ENCODE data around the gene PFDN6.
A peak's percentile ranks its signal among the peaks of the same experiment; 100 is the strongest.

The PFDN6 gene

DNA sequence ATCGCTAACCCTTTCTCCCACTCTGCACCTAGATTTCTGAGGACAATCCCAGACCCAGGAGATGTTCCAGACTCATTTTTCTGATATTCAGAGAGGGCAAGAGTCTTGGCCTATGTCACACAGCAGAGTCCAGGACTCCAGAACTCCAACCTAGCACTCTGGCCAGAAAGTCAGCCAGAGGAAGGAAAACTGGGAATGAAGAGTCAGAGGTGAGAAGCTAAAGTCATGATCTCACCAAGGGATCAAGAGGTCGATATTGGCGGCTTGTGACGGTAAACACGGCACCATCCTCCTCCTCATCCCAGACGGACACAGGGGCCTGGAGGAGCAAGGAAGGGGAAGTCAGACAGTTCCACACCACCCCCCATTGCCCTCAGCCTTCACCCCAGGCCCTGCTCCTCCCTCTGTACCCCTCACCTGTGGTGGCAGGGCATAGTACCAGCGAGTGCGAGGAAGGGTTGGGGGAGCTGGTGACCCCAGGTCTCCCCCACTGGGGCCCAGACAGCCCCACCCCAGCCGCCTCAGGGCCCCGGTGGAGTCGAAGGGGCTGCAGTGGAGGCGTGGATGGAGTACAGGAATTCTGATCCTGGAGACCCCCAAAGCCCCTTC lies 7.5 kb downstream of the PFDN6 start:
- DNase-seq: no peak

DNA sequence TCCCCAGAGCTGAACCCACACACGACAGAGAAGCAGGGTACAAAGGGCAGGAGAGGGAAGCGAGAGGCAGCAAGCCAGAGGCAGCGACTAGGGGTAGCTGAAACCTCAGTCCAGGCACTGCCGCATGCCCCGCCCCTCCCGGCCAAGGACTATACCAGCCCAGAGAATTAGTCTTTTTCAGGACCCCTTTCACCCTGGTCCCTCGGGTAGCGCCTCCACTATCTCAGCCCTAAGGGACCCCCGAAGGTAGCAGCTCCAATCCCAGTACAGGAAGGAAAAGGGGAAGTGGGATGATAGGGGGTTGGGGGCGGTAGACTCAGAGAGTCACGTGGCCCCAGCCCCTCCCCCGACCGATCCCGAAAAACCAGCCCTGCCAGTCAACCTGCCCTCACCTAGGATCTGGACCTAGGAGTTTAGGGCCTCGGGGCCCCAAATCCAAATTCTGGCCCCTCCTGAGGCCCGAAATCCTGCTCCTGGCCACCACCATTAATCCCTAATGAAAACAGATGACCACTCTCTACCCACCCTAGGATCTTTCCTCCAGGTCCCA lies 8.1 kb downstream of the PFDN6 start:
- no peak for DNase-seq

DNA sequence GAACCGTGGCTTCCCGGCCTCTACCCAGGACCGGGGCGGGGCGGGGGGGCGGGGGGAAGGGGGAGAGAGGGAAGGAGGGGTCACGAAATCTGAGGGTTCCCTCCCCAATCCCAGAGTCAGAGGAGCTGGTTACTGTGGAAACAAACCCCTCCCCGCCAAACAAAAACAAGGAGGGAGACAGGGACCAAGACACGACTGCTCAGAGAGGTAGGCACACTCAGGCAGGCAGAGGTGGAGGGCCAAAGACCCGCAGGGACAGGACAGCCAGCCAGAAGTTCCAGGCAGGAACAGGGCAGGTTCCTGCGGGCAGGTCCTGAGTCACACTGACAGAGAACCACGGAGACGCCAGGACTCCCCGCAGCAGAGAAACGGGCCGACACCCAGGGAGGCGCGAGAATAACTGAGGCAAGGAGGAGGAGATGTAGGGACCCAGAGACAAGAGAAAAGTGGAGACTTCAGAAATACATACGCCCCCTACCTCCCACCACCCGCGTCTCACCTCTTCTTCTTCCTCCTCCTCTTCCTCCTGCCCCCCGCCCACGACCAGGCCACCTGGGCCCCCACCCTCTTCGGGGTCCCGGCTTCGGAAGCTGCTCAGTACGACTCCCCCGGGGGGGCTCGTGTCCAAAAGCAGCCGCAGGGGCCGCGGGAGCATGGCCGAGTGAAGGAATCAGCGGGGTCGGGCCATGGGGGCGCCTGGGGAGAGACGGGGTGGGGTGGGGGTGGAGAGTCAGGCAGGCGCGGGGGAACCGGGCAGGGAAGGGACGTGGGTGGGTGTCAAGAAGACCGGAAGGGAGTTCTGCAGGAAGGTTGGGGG lies 8.8 kb downstream of the PFDN6 start:
- peak in 1 of 4 experiments; percentile 35 for DNase-seq

DNA sequence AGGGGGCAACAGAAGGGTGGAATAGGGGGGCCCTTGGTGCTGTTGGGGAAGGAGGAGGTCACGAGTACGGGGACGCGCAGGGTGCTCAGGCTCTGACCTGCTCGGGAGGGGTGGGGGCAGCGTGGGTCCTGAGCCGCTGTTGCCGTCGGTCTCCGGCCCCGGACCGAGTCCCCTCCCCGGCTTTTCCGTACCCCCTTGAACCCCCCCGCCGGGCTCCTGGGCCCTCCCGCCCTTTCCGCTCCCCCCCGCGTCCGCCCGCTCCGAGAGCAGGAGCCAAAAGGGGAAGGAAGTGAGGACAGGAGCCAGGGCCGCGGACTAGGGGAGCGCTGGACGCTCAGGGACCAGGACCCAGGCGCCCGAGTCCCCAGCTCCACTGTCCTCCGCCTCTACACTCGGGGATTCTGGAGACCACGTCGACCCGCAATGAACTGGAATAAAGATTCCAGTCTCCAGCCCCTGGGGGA lies 9.4 kb downstream of the PFDN6 start, which contains the start of gene RGL2:
TSS of gene RGL2 (minus strand) at position 170 of the 464 bp plus-strand sequence. CDS start 332 bp downstream, outside the sequence.
- peak in 2 of 4 experiments; percentile 60 to 61 for DNase-seq

DNA sequence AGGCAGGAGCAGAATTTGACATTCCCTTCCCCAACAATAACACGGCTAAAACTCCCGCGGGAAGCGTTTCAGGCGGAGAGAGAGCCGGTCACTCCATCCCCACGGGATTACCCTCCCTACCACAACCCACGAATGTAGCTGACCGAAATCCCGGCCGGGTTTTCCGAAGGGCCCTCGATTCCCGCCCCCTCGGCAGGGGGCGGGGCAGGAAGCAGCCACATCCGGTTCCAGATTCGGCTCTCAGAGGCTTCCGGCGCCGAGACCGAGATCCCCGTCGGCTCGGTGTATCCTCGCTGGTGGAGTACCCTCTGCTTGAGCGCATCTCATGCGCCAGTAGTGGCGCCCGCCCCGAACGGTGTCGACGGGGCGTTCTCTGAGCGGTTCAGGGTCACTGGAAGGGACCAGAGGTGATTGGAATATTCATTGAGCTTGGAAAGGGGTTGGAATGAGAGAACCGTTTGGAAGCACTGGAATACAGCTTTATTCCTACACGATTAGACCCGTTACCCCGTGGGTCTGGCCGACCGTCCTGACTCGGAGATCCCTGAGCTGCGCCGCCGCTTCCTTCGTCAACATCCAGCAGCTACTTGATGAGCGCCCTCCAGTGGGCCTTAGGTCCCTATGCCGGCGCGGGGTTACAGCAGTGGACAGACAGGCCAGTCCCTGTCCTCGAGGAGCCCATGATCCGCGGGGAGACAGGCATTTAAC lies 10.0 kb downstream of the PFDN6 start:
- DNase-seq: peak; percentile 77 to 91 (median 89)

DNA sequence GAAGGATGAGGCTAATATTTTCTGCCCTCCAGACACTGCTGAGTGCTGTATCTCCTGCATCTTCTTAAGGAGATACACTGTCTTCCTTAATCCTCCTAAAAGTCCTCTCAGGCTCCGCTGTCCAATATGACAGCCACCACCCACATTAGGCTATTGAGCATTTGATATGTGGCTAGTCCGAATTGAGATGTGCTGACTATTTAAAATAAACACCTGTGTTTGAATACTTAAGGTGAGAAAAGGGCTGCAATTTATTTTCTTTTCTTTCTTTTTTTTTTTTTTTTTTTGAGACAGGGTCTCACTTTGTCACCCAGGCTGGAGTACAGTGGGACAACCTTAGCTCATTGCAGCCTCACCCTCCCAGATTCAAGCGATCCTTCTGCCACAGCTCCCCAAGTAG lies 12.5 kb downstream of the PFDN6 start:
- no peak for DNase-seq

DNA sequence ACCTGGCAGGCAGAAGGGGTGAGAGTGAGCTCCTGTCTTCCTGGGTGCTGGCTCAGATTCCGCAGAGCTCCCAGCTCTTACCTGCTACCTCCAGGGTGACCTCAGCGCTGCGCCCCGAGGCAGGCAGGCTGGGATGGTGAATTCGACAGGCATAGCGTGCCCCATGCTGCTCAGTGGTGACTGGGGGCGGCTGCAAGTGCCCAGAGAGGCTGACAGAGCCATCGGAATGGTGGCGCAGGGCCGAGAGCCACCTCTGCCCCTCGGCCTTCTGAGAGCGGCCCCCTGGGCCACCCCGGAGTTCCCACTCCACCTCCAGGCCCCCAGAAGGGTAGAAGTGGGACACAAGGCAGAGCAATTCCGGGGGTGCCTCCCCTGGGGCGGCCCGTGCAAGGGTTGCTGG lies 14.8 kb downstream of the PFDN6 start:
- no peak for DNase-seq

DNA sequence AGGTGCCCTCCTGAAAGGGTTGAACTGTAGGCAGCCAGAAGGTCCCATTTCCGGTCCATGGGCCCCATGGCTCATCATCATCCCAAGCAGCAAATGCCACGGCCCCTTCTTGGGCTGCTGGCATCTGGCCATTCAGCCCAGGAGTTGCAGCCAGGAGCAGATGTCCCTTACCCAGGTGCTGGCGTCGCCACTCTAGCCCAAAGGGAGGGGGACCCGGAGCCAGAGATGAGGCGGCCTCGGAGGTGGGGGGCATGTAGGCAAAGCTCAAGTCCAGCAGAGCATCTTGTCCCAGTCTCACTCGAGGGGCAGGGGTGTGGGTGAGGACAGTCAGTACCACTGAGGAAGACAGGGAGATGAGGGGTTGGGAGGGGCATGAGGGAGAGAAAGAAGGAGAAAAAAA lies 15.7 kb downstream of the PFDN6 start:
- DNase-seq: no peak

DNA sequence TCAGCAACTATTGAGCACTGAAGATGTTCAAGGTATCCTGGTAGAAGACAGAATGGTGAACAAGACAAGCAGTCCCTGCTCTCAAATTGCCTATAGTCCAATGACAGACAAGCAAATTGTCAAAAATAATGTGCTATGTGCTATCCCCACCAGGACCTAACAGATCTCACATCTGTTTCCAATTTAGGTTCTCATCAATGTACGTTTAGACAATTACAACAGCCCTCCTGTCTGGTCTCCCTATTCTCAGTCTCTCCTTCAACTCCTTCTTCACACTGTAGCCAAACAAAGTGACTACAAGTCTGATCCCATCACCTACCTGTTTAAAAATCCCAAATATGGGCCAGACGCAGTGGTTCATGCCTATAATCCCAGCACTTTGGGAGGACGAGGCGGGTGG lies 17.0 kb downstream of the PFDN6 start:
- no peak for DNase-seq

DNA sequence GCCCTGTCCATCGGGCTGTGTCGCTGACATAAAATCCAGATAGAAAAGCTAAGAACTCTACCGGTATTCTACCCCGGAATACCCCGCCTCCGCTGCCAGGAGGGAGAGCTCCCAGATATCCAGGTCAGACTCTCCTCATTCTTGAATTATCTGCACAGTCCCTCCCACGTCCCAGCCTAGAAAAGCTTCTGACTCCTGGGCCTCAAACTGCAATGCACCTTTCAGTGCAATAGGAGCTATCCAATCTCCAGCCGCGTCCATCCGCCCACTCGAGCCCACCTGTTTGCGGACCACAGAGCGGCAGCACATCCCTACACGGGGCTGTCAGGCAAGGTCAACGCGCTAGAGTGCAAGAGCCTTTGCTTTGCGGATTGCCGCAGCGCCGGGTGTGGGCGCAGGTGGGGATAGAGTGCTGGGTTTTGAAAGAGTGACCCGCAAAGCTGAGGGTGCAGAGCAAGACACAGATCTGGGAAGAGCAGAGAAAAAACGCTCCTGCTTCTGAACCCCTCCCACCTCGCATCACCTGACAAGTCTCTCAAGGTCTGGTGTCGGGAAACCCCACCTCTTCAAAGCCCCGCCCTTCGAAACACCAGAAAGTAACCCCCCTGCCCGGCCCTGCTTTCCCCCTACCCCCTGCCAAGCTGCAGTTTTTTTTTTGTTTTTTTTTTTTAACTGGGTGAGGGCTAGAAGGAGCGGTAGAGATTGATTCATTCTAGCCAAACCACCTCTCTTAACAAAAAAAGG lies 23.1 kb downstream of the PFDN6 start:
- peak; percentile 20 to 76 (median 50) for DNase-seq

DNA sequence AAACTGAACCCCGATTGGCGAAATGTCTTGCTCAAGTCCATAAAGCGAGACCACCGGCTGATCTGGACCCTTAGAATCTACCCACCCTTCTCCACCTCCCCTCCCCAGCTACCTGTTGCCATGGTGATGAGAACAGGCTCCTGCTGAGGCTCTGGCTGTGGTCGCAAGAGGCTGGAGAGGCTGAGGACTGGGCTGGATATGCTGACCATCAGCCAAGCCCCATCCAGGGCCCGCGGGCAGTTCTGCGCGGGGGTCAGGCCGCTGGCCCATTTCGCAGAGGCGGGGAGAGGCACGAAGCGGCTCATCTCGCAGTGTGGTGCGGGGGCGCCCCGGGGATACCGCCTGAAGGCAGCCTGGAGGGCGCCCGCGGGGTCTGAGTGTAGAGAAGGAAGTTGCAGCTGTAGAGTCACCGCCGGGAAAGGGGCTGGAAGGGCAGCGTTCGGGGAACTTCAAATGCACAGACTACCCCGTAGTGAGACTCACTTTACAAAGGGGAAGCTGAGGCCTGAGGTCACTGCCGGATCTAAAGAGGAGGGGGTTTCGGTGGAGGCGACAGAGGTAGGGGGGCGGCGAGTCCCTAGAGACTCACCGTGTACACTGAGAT lies 23.8 kb downstream of the PFDN6 start:
- DNase-seq: peak in 1 of 4 experiments; percentile 24

DNA sequence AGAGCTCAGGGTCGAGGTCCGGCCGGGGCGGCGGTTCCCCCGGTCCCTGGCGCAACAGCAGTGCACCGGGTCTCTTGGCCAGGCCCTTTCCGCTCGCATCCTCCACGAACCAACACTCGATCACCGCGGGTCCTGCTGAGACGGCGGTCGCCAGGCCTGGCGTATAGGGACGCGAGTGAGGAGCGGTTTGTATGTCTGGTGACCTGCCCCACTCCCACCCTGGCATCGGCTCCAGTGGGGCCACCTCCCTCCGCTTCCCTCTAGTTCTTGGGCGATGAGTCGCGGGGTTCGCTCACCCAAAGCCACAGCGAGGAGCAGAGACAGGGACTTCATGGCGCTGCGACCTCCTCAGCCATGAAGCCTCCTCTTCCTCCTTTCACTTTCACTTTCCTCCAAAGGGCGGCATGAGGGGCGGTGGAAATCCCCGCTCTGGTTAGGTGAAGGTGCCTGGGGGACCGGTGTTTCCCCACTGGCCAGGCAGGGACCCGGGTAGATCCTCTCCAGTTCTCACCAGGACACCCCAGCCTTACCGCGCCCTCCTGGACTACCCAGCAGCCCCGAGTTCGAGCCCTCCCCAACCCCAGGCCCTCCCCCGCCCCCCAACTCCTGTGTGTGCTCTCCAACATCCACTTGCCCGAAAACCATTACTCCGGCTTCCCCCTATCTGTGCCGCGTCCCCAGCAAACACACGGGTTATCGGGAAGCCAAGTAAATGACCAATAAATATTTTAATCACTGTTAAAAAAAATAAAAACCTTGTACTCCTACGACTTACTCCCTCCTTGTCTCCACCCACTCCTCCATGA lies 24.5 kb downstream of the PFDN6 start, which contains the start of gene TAPBP:
TSS of gene TAPBP (minus strand) at position 370 of the 806 bp plus-strand sequence. CDS start at position 333, 37 bp downstream.
- peak; percentile 51 to 64 (median 58) for DNase-seq

DNA sequence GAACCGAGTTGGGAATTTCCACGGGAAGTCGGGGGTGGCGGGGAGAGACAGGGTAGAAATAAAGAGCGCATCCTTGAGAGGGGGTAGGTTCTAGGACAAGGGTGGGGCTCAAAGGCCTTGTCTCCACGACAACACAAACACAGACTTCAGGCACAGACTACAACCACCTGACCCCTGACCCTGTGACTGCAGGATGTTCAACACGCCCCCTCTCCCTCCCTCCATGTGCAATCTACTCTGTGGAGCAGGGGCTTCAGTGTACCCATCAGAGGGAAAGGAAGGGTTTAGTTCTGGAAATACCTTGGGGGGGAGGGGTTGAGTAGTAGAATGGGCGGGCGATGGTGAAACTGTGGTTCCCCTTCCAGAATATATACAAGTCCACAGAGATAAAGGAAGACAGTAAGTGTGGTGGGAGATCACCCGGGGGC lies 25.1 kb downstream of the PFDN6 start:
- DNase-seq: peak in 2 of 4 experiments; percentile 18 to 33

DNA sequence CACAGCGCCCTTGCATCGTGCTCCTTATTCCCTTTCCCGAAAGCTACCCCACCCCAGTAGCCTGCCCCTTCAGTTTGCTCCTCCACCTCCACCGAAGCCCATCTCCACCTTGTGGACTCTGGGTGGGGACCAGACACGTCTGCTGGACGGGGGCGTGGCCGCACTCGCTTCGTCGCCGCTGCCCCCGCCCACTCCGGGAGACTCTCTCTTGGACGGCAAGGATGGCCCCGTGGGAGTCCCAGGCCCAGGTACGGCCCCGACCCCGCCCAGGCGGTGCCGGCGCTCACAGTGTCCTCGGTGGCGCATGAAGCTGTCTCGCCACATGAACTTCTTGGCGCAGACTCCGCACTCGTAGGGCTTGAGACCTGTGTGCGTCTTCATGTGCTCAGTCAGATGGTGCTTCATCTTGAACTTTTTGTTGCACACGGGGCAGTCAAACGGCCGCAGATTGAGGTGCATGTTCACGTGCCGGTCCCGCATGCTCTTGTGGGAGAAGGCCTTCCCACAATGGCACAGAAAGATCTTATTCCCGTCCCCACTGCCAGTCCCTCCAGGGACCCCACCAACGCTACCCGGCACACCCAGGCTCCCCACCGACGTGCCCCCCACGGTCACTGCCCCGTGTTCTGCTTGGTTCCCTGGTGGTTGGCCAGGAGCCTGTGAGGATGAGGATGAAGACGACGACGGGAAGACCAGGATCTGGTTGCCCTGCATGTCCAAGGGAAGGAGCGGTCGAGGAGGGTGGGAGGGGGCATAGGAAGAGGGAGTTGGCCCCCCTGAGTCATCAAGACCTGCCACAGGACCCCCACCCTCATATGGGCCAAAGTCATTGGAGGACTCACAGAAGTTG lies 25.8 kb downstream of the PFDN6 start:
- no peak for DNase-seq

DNA sequence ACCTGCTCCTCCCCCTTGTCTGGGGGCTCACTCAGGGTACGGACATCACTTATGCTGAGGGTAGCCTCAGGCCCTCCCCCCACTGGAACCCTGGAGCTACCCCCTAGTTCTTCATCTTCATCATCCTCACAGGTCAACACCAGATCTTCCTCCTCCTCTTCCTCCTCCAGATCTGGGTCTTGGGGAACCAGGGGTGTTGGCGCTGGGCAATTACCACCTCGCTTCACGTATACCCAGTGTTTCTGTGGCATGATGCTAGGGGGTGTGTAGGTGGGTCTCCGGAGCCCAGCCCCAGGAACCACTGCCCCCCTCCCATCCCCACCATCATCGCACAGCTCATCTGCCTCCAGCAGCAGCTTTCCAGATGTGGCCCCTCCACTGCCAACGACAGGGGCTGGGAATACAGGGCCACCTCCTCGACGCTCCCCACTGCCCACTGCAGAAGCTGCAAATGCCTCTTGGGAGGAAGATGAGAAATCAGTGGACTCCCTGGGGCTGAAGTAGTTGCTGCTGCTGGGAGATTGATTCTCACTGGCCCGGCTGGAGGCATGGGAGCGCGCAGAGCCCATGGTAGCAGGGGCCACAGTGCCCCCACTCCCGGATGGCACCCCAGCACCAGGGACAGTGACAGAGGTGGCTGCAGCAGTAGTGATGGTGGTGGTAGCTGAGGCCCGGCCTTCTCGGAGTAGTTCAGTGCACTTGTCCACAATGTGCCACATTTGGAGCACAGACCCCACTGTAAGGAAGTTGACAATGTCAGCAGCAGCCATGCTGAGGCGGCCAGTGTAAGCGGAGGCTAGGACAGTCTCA lies 26.6 kb downstream of the PFDN6 start:
- no peak for DNase-seq

DNA sequence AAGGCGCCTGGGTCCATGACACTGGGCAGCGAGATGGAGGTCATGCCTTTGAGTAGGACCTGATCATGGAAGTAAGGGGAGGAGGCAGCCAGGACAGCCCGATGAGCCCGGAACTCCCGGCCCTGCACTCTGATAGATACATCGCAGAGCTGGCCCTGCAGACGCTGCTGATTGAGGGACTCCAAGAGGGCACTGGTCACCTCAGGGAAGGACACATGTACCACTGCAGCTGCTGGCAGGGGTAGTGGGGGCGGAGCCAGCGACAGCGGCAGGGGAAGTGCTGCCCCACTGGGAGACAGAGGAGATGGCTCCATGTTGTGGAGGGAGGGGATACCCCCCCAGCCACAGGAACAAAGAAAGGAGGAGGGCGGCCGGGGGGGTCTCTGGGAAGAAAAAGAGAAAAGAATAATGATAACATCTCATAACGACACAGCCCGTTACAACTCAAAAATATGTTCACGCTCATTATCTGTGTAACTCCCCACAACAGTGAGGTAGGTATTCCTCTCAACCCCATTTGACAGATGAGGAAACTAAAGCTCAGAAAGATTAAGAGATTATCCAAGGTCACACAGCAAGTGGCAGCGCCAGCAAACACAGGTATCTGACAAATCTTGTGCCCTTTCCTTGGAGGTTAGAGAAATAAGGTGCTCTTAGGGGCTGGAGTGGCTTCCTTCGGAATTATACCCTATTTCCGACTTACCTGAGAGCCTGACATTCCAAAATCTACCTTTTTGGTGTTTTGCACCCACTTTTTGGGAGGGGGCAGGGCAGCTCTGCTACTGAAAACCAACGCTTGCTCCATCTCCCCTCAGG lies 27.4 kb downstream of the PFDN6 start:
- no peak for DNase-seq

DNA sequence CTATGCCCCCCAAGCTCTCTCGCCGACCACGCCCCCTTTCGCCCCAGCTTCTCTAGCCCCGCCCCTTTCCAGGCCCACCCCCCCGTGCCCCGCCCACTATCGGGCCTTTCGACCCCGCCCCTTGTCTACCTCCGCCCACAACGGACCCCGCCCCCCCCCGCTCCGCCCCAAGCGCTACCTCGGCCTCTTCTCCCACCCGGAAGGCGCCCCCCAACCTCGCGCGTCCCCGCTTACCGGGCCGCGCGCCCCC lies 27.9 kb downstream of the PFDN6 start:
- DNase-seq: peak in 3 of 4 experiments; percentile 74 to 79 (median 76)

DNA sequence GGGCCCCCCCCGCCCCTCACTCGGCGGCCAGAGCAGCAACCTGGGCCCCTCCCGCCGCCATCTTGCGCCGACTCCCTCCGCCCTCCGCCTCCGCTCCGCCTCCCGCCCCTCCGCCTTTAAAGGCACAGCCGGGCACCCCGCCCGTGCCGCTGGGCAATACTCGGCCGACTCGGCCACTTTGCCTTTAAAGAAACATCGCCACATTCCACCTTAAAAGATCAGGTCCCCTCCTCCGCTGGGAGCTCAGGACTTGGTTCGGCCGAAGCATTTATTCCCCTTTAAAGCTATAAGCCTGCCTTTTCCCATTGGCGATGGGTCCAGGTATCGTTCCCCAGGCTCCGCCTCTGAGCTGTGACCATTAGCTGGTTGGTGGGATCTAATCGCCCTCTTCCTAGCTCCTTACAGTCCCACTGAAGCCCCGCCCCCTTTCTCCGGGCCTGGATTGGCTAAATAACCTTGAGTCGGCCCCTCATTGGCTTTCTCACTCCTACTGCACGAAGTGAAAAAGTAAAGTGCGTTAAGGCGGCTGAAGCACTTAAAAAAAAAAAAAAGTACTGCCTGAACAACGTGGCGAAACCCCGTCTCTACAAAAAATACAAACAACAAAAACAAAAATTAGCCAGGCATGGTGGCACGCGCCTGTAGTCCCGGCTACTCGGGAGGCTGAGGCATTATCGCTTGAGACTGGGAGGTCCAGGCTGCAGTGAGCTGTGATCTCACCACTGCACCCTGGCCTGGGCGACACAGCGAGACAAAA lies 28.4 kb downstream of the PFDN6 start, which contains the start of gene ZBTB22:
TSS of gene ZBTB22 (minus strand) at position 76 of the 757 bp plus-strand sequence. CDS start 828 bp downstream, outside the sequence.
- DNase-seq: peak; percentile 81 to 92 (median 87)

All from activated naive CD4-positive, alpha-beta T cell (primary cell).